GM19328 (cell line): ENCODE measurements around the gene RMND5B.
"Not testable (repeated sequence)": the region's sequence is repeated elsewhere in the genome, so short reads cannot be mapped to it uniquely, and the experiment has no call there.

Source experiments
- ATAC-seq: cut with Tn5 transposase; IDR thresholded peaks from one replicate; pipeline ENCODE4 v1.9.1; 2021; ENCODE audit warnings: mild to moderate bottlenecking, moderate library complexity; ENCODE audit not compliant: unreplicated experiment

Gene RMND5B

GRCh38 chr5:178113841-178114324 is 16.9 kb upstream of the RMND5B start:
- ATAC-seq, result no peak

GRCh38 chr5:178114325-178115135 is 16.3 kb upstream of the RMND5B start:
- ATAC-seq, result no peak

GRCh38 chr5:178115136-178115813 is 15.5 kb upstream of the RMND5B start:
- ATAC-seq, result no peak

GRCh38 chr5:178115814-178116142 is 15.0 kb upstream of the RMND5B start:
- ATAC-seq, result no peak

- ATAC-seq, result no peak
Measured at GRCh38 chr5:178116143-178116885, 14.5 kb upstream of the RMND5B start.

GRCh38 chr5:178117923-178118701 is 12.7 kb upstream of the RMND5B start:
- ATAC-seq, result no peak

GRCh38 chr5:178119915-178120606 is 10.8 kb upstream of the RMND5B start:
- no peak for ATAC-seq

DNA sequence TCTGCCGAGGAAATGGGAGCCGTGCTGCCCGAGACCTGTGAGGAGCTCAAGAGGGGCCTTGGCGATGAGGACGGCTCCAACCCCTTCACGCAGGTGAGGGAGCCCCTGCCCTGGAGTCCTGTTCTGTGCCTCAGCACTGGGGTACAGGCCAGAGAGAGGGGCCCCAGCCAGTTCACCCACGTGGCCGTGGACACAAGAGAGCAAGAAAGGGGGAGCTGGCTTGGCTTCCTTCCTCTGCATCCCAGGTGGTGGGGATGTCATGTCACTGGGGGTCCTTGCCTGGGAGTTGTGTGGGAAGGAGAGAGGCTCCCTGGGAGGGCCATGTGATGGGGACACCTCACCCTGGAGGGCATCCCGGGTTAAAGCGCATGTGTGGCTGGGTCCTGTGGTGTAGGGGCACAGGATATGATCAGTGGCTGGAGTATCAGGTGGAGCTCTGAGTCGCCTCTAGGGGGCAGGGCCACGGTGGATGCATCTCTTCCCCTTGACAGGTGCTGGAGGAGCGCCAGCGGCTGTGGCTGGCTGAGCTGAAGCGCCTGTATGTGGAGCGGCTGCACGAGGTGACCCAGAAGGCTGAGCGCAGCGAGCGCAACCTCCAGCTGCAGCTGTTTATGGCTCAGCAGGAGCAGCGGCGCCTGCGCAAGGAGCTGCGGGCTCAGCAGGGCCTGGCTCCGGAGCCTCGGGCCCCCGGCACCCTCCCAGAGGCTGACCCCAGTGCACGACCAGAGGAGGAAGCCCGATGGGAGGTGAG is 10.0 kb upstream of the RMND5B start:
- peak; percentile 56 for ATAC-seq

DNA sequence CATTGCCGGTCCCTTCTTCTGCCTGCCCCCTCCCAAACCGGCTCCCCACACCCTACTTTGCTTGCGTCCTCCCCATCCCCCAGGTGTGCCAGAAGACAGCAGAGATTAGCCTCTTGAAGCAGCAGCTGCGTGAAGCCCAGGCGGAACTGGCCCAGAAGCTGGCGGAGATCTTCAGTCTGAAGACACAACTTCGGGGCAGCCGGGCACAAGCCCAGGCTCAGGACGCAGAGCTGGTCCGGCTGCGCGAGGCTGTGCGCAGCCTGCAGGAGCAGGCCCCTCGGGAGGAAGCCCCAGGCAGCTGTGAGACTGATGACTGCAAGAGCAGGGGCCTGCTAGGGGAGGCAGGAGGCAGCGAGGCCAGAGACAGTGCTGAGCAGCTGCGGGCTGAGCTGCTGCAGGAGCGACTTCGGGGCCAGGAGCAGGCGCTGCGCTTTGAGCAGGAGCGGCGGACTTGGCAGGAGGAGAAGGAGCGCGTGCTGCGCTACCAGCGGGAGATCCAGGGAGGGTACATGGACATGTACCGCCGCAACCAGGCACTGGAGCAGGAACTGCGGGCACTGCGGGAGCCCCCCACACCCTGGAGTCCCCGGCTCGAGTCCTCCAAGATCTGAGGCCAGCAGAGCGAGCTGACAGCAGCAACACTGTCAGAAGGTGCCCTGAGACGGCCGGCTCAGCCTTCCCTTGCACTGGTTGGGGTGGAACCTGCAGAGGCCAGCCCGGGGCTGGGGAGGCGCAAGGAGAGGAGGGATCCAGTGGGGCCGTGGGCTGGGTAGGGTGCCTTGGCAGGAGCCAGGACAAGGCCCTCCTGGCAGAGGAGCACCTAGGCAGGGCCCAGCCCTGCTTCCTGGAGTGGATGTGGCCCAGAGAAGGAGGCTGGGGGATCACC is 9.2 kb upstream of the RMND5B start:
- ATAC-seq, result no peak

DNA sequence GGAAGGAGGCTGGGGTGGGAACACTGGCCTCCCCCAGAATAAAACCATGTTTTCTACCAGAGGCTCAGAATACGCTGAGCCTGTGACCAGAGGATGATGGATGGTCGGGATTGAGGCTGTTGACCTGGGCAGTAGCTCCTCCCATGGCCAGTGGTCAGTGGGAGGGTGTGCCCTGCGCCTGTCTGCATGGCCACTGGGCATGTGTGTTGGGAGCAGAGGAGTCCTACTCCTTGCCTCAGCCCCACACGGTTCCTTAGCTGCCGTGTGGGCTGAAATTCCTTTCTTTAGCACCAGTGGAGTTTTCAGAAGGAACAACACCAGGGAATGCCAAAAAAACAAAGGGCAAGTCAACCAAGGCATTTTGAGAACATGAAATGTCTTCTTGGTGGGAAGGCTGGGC is 8.5 kb upstream of the RMND5B start:
- no peak for ATAC-seq

DNA sequence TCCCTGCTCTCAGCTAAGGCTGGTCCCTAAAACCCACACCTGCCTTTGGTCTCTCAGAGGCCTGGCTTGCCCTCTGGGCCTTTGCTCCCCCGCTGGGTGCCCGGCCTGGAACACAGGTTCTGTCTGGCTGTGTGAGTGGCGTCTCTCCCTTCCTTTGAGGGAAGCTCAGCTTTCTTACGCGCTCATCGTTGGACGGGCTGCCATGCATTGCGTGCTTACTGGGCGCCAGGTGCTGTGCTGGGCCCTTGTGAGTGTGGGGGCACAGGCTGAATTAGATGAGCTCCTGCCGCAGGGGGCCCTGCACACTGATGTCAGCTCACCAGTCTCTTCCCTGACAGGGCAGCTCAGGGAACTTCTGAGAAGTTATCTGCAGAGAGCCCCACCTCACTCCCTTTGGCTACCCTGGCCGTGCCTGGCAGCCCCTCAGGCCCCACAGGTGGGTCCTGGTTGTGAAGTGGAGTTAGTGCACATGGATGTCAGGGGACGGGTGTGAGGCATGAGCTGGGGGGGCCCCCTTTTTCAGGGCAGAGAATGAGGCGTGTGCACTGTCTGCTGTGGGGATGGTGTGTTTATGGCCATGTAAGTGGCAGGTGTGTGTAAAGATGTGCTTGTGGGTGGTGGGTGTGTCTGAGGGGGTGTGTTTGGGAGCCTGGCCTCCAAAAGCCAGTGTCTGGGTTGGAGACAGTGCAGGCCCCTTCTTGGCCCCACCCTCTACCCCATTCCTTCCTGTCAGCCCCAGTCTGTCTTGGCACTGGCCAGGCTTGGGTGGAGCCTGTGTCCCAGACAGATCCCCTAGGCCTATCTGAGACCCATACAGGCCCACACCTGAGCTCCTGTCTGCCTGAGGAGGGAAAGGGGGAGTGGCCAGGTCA is 7.5 kb upstream of the RMND5B start:
- ATAC-seq, result no peak

- ATAC-seq, result no peak
Measured at GRCh38 chr5:178123966-178124925, 6.6 kb upstream of the RMND5B start.

DNA sequence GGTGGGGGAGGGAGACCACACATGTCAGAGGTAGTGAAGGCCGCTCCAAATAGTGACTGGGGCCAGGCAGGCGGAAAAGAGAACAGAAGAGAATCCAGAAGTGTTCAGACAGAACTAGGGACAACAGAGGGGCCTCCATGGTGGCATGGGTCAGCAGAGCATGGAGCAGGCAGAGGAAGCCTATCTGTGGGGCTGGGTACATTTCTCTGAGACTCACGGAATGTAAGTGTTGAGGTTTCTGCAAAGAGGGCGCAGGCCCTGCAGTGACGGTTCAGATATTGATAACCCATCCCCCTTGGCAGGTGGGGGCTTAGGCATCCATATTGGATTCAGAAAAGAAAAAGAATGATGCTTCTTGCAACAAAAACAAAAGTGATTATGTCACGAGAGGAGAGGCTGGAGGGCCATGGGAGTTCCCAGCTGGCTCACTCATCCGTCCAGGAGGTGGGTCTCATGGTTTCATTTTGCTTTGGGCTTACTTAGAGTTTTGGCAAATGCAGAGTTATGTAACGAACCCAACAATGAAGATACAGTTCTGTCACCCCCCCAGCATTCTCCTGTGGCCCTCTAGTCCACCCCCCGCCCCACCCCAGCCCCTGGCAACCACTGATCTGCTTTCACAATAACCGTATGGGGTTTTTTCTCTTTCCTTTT is 5.4 kb upstream of the RMND5B start:
- ATAC-seq, result no peak

- ATAC-seq, result no peak
Measured at GRCh38 chr5:178126556-178126955, 4.3 kb upstream of the RMND5B start.

GRCh38 chr5:178127300-178128009 is 3.4 kb upstream of the RMND5B start:
- not testable (repeated sequence) for ATAC-seq
